GOT3 (cell line): ENCODE results near the gene CCSER2.

Experiments
- DNase-seq: peaks from one replicate; lab custom pipeline; 2025; ENCODE audit warnings: mixed read lengths; lab: John Stamatoyannopoulos, UW

Gene CCSER2

DNA sequence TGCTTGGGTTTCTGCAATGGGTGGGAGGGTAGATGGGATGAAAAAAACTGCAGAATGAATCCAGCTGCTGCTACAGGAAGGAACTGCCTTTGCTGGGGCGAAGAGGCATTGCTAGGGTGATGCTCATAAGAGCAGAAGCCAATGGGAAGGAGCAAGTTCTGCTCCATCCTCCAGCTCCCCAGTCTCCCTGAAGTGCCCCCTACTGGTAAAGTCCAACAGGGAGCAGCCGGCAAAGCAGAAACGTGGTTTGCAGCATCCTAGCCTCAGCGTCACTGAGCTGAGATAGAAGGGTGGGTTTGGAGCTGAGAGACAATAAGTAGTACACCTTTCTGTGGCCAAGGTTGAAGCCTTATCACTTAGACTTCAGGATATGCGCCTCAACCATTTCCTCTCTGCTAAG is 220.5 kb downstream of the CCSER2 start:
- DNase-seq: no peak

GRCh38 chr10:84549368-84550165 is 221.2 kb downstream of the CCSER2 start:
- no peak for DNase-seq

DNA sequence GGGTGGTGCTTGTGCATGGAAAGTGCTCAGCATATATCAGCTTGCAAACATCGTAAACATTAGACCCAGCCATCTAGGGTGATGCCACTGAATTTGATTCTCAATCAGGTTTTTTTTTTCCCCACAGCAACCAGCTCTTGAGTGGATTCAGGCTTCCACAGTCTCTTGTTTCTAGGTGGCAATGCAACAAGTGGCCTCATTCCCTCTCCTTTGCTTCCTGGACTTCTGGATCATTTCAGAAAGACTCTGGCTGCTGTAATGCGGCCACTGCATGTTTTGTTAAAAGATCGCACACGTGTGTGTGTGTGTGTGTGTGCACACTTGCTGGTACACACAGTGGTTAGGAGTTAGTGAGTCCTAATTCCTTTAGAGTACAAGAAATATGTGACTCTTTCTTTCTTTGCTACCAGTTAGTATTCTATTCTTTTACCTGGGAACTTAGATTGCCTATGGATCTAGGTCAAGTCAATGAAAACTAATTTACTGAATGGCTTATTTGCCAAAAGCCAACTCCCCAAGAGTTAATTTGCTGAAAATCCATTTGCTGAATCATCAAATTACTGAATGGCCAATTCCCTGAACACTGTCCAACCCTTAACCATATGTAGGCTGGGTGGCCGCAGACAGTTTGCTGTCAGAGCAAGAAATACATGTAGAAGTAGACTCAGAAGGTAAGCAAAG is 222.5 kb downstream of the CCSER2 start:
- no peak for DNase-seq

DNA sequence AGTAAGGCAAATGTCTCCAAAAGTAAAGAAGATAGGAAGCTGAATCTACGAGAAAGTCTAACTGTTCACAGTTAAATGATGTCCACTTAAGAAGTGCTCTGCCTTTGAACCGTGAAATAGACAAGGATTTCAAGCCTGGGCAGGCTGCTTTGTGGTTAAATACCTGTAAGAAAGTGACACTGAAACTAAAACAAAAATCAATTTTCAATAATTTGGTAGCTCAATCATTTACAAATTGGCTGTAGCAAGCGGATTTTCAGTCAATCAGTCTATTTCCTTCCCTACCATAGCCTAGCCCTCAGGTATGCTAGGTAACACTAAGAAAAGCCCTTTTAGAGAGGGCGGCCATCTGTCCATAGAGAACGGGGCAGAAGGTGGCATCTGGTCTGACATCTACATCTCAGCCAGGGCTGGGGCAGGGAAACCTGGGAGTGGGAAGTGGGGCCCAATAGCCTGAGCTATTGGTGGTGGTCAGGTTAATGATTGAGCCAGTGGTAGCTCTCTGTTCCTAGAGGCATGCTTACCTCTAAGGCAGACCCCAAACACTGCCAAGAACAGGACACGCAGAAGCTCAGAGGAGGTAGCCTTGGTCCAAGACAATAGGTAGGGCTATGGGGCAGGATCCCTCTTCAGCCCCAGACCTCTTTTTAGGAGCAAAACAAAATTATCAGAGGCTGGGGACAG is 223.2 kb downstream of the CCSER2 start:
- no peak for DNase-seq

GRCh38 chr10:84552478-84552877 is 224.1 kb downstream of the CCSER2 start:
- no peak for DNase-seq

DNA sequence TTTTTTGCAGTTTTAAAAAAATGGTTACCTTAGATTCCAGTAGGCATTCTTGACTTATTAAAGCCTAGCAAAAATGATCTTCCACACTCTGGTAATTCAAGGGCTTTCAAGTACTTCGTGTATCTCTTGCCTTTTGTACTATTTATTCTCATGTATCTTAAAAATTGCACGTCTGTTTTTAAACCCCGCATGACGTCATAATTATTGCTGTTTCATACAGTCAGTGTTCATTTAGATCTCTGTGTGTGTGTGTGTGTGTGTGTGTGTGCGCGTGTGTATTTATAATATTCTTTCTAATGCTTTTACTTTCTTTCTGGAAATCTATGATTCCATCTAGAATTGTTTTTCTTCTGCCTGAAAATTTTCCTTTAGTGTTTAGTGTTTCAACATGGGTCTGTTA is 234.2 kb downstream of the CCSER2 start:
- no peak for DNase-seq

DNA sequence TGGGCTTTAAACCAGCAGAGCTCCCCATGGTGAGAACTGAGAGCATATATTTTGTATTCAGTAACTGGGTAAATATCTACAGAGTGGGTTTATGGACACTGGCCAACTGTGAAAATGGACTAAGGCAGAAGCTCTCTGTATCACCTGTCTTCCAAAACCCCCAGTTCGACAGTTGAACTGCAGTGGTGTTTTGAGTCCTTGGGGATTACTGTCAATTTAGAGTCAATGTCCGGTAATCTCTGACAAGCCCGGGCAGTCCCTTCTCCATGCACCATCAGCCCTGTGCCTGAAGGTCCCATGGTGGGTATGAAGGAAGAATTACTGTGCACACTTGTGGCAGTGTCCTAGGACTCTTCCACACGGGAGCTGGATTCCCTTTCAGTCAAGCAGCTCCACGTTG is 235.0 kb downstream of the CCSER2 start:
- DNase-seq: no peak

- DNase-seq: no peak
Observed at GRCh38 chr10:84563868-84564267, 235.5 kb downstream of the CCSER2 start.

DNA sequence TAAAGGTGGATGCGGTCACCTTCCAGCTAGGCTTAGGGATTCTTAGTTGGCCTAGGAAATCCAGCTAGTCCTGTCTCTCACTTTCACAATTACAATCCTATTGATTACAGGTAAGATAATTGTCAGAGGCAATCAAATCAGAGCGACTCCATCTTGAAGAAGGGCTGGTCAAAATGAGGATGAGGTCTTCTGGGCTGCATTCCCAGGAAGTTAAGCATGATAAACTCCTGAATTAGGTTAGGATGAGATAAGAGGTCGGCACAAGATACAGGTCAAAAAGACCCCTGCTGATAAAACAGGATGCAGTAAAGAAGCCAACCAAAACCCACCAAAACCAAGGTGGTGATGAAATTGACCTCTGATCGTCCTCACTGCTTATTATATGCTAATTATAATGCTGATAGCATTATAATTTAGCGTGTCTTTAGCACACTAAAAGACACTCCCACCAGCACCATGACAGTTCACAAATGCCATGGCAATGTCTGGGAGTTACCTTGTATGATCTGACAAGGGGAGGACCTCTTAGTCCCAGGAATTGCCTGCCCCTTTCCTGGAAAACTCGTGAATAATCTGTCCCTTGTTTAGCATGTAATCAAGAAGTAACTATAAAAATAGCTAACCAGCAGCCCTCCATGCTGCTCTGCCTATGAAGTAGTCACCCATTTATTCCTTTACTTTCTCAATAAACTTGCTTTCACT is 237.6 kb downstream of the CCSER2 start:
- DNase-seq: no peak

- no peak for DNase-seq
Observed at GRCh38 chr10:84567133-84567532, 238.7 kb downstream of the CCSER2 start.
